Fibroblast of mammary gland (primary cell): Measurements from ENCODE around the gene MYBBP1A.

Experiments
- DNase-seq: peaks from one replicate; pipeline ENCODE4 v3.0.0-alpha.2; 2010; ENCODE audit warnings: low read depth
- H3K4me3 ChIP-seq: 2 replicates; pipeline ENCODE4 v1.5.1; 2011; ENCODE audit warnings: low read depth, mild to moderate bottlenecking, low read length, moderate library complexity; ENCODE audit not compliant: control insufficient read depth
- TF ChIP-seq, protein P1 (sequence below): conservative IDR thresholded peaks from 2 replicates; pipeline ENCODE4 v1.5.1; 2011; ENCODE audit warnings: low read depth, low read length, inconsistent platforms; ENCODE audit not compliant: control insufficient read depth, insufficient read depth

Gene MYBBP1A

DNA sequence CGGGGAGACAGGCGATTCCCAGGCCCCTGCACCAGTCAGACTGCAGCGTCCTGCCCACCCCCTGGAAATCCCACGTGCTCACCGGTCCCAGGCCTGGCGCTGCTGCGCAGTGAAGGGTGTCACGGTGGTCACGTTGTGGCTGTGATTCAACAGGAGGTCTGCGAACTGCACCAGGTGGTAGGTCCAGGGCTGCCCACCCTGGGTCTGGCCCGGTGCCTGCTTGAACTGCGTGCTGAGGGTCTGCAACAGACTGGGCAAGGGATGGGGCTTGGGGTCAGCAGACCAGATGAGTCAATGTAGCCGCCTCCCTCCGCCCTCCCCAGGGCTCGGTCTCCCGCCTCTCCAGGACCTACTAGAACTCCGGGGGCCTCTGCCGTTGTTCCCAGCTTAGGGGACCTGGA is 7.1 kb downstream of the MYBBP1A start:
- TF ChIP-seq, protein P1, sequence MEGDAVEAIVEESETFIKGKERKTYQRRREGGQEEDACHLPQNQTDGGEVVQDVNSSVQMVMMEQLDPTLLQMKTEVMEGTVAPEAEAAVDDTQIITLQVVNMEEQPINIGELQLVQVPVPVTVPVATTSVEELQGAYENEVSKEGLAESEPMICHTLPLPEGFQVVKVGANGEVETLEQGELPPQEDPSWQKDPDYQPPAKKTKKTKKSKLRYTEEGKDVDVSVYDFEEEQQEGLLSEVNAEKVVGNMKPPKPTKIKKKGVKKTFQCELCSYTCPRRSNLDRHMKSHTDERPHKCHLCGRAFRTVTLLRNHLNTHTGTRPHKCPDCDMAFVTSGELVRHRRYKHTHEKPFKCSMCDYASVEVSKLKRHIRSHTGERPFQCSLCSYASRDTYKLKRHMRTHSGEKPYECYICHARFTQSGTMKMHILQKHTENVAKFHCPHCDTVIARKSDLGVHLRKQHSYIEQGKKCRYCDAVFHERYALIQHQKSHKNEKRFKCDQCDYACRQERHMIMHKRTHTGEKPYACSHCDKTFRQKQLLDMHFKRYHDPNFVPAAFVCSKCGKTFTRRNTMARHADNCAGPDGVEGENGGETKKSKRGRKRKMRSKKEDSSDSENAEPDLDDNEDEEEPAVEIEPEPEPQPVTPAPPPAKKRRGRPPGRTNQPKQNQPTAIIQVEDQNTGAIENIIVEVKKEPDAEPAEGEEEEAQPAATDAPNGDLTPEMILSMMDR, result no peak
- H3K4me3 ChIP-seq, result no peak overlapping the region
- no peak for DNase-seq

DNA sequence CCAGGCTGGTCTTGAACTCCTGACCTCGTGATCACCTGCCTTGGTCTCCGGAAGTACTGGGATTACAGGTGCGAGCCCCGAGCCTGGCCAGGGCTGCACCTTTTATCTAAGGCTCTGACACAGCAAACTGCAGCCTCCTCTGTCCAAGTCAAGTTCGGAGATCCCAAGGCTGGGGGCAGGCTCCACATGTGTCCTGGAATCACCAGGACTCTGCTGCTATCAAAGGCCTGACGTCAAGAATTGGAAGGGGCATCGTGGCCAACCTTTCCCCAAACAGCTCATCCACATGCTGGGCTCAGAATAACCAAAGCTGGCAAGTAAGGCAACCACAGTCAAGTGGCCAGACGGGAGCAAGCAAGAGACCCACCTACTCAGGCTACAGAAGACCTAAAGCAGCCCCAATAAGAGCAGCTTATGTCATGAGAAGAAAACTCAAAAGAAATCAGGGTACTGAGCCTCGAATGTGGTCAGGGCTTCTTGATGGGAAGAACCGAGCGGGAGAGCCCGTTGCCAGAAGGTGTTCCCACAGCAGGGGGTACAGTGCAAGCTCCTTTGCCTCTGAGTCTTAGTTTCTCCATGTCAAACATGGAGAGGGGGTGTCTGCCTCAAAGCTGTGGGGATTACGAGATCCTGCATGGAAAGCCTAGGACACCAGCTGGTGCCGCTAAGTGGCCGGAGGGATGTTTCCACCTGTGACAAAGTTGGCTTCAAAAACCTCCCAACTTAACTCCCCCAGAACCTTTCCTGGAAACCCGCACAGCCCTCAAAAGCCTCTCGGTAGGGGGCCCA is 7.9 kb downstream of the MYBBP1A start:
- TF ChIP-seq, protein P1, result no peak
- DNase-seq, result no peak
- no peak overlapping the region for H3K4me3 ChIP-seq

DNA sequence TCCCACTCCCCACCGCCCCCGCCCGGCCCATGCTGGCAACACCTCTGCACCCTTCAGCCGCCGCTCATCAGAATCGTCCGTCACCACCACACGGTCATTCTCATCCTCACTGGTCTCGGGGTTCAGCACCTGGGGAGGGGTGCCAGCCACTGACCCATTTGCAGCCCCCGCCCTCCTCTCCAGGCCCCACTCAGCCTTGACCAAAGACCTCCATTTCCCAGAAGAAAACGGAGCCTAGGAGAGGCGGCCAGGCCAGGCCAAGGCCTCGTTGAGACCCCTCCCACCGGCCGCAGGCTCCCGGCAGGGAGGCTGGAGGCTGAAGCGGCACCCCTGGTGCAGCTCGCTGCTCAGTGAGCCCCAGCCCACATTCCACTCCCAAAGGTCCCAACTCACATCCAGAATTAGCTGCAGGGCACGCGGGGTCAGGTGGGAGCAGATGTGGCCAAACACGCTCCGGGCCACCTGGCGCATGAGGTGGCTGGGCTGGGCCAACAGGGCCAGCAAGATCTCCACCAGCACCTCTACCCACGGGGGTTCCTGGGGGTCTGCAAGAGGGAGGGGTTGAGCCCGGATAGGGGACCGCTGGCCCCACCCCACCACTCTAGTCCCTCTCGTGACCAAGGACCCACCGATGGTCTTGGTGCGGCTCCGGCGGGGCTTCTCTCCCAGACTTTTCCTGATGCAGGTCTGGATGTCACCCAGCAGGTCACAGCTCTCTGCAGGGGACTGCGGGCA is 9.8 kb downstream of the MYBBP1A start:
- DNase-seq, result no peak
- no peak overlapping the region for H3K4me3 ChIP-seq
- TF ChIP-seq, protein P1, result no peak

- TF ChIP-seq, protein P1, result no peak
- no peak overlapping the region for H3K4me3 ChIP-seq
- DNase-seq, result no peak
Measured at GRCh38 chr17:4544951-4545216, 10.3 kb downstream of the MYBBP1A start.

DNA sequence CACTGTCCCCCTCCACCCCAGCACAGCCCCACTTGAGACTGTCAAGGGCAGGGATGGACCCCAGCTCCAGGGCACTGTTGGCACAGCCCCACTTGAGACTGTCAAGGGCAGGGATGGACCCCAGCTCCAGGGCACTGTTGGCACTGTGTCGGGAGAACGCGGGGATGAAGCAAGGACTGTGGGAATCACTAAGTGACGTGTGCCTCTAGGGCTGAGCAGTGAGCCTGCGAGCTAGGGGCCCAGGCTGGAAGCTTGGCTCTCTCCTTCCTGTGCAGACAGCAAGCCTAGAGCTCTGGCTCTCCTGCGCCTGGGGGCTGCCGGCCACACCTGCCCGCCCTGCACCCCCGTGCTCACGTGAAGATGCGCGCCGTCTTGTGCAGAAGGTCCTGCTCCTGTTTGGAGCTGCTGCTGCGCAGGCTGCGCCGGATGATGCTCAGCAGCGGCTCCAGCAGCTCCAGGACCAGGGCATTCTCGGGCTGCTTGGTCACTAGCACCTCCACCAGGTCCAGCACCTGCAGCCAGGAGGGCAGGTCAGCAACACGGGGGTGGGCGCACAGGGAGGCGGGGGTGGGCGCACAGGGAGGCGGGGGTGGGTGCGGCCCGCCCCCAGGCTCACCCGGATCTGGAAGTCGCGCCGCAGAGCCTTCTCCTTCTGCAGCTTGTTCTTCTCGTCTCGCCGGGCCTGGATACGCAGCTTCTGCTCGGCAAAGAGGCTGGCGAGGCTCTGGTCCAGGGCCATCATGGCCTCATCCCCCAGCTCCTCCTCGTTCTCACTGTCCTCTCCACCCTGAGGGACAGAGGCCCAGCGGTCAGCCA is 10.8 kb downstream of the MYBBP1A start:
- no peak overlapping the region for H3K4me3 ChIP-seq
- TF ChIP-seq, protein P1, result no peak
- no peak for DNase-seq

DNA sequence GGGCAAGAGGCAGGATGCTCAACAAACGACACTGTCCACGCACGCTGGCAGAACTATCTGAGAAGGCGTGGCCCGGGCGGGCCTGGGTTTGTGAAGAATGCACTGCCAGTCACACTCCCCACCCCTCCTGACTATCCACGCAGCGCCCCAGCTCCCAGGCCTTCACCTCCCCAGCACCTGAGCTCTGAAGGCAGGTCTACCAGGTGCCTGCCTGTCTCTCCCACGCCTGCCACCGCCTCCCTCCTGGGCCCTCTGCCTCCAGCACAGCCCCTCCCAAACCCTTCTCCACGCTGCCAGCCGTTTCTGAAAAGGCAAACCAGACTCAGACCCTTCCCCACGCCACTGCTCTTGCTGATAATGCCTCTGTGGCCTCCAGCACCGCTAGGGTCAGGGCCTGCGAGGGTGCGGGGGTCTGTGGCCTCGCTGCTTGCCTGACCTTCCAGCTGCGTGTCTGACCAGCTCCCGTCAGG is 11.6 kb downstream of the MYBBP1A start:
- no peak overlapping the region for H3K4me3 ChIP-seq
- TF ChIP-seq, protein P1, result no peak
- DNase-seq, result no peak
